Nephron (organoid): ENCODE results near the gene TXNDC5.

Source experiments
- H3K27ac Mint-ChIP-seq, 3 experiments: 2 replicates each; pipeline ENCODE4 v1.8.0; 2020; ENCODE audit warnings: mixed read lengths in 3 of 3, mild to moderate bottlenecking in 2 of 3, moderate library complexity in 1 of 3
- H3K27me3 Mint-ChIP-seq: 2 replicates; pipeline ENCODE4 v1.8.0; 2021; ENCODE audit warnings: low read depth, mild to moderate bottlenecking, moderate library complexity, mixed read lengths
- H3K36me3 Mint-ChIP-seq: 2 replicates; pipeline ENCODE4 v1.8.0; 2020; ENCODE audit warnings: low read depth, mixed read lengths
- H3K4me1 Mint-ChIP-seq: 2 replicates; pipeline ENCODE4 v1.8.0; 2020; ENCODE audit warnings: mixed read lengths
- H3K4me3 Mint-ChIP-seq, 3 experiments: 2 replicates each; pipeline ENCODE4 v1.8.0; 2020; ENCODE audit warnings: mild to moderate bottlenecking in 3 of 3, mixed read lengths in 3 of 3, moderate library complexity in 2 of 3
- H3K9me3 Mint-ChIP-seq: 2 replicates; pipeline ENCODE4 v1.8.0; 2020; ENCODE audit warnings: mixed read lengths
- CTCF ChIP-seq, 3 experiments: fragments of 200-600 bp; sonication (generic); IDR thresholded peaks; one replicate each; pipeline ENCODE4 v1.5.0; 2021; ENCODE audit warnings: antibody characterized with exemption in 3 of 3; ENCODE audit not compliant: unreplicated experiment in 3 of 3

TXNDC5 gene

GRCh38 chr6:7880718-7881107, 29.9 kb downstream of the TXNDC5 start:
- Mint-ChIP-seq H3K27me3 (no peaks in the 10 kb centered on the region), H3K9me3 (peaks cover 2% of the 10 kb centered on the region), H3K27ac (peak overlapping the region in 1 of 3 experiments; percentile 26), H3K4me1 (peaks cover 7% of the 10 kb centered on the region), H3K36me3 (peaks cover 53% of the 10 kb centered on the region), H3K4me3 (no peak overlapping the region)
- TF ChIP-seq CTCF (IDR thresholded peaks at IDR 0.05; ENCODE audit: unreplicated experiment in 3 of 3) = no peak

- H3K4me3 Mint-ChIP-seq = no peak overlapping the region
- H3K9me3 Mint-ChIP-seq = peaks cover 2% of the 10 kb centered on the region
- no peak for TF ChIP-seq CTCF (IDR thresholded peaks at IDR 0.05; ENCODE audit: unreplicated experiment in 3 of 3)
- H3K36me3 Mint-ChIP-seq = peaks cover 48% of the 10 kb centered on the region
- H3K4me1 Mint-ChIP-seq = peaks cover 7% of the 10 kb centered on the region
- peak overlapping the region in 1 of 3 experiments; percentile 26 for H3K27ac Mint-ChIP-seq
- H3K27me3 Mint-ChIP-seq = no peaks in the 10 kb centered on the region
Measured at GRCh38 chr6:7879980-7880717, 30.4 kb downstream of the TXNDC5 start.

- H3K36me3 Mint-ChIP-seq = peaks cover 42% of the 10 kb centered on the region
- peaks cover 7% of the 10 kb centered on the region for H3K4me1 Mint-ChIP-seq
- peaks cover 2% of the 10 kb centered on the region for H3K9me3 Mint-ChIP-seq
- H3K27me3 Mint-ChIP-seq = no peaks in the 10 kb centered on the region
- H3K27ac Mint-ChIP-seq = no peak overlapping the region
- H3K4me3 Mint-ChIP-seq = no peak overlapping the region
- no peak for TF ChIP-seq CTCF (IDR thresholded peaks at IDR 0.05; ENCODE audit: unreplicated experiment in 3 of 3)
Measured at GRCh38 chr6:7879579-7879978, 31.0 kb downstream of the TXNDC5 start.

- peaks cover 2% of the 10 kb centered on the region for H3K9me3 Mint-ChIP-seq
- no peaks in the 10 kb centered on the region for H3K27me3 Mint-ChIP-seq
- H3K4me3 Mint-ChIP-seq = no peak overlapping the region
- H3K4me1 Mint-ChIP-seq = peaks cover 7% of the 10 kb centered on the region
- no peak for TF ChIP-seq CTCF (IDR thresholded peaks at IDR 0.05; ENCODE audit: unreplicated experiment in 3 of 3)
- no peak overlapping the region for H3K27ac Mint-ChIP-seq
- peaks cover 37% of the 10 kb centered on the region for H3K36me3 Mint-ChIP-seq
Measured at GRCh38 chr6:7879043-7879442, 31.5 kb downstream of the TXNDC5 start.

GRCh38 chr6:7878401-7878964, 32.1 kb downstream of the TXNDC5 start:
- no peak for TF ChIP-seq CTCF (IDR thresholded peaks at IDR 0.05; ENCODE audit: unreplicated experiment in 3 of 3)
- Mint-ChIP-seq H3K4me1 (peaks cover 7% of the 10 kb centered on the region), H3K27ac (peak overlapping the region in 2 of 3 experiments; percentile 1 to 60), H3K4me3 (no peak overlapping the region), H3K27me3 (no peaks in the 10 kb centered on the region), H3K9me3 (peaks cover 2% of the 10 kb centered on the region), H3K36me3 (peaks cover 31% of the 10 kb centered on the region)

GRCh38 chr6:7868926-7869325, 41.7 kb downstream of the TXNDC5 start:
- Mint-ChIP-seq H3K27me3 (no peaks in the 10 kb centered on the region), H3K4me1 (no peaks in the 10 kb centered on the region), H3K9me3 (no peaks in the 10 kb centered on the region), H3K4me3 (no peak overlapping the region), H3K36me3 (no peaks in the 10 kb centered on the region), H3K27ac (no peak overlapping the region)
- no peak for TF ChIP-seq CTCF (IDR thresholded peaks at IDR 0.05; ENCODE audit: unreplicated experiment in 3 of 3)
